Measurements from ENCODE around the gene GRIN2C. TPM values are rescaled to one million over a fixed set of nuclear protein-coding genes. Genes with fewer than 3 reads are reported as not detected.

Gene GRIN2C
- total and polyA plus RNA-seq, 2 donors (not counting 3 experiments of a cell fraction or from before 2014, with no cell fraction given): 0.04 to 0.60 TPM

GRCh38 chr17:74904687-74905409 is 45.2 kb upstream of the GRIN2C start:
- DNase-seq (ENCODE audit: low read depth, low spot score) (no peak), FAIRE-seq (no peak)
- Histone ChIP-seq H3K4me2 (ENCODE audit: insufficient read depth, low read length) (no peak overlapping the region), H3K9me1 (replicated peaks; ENCODE audit: control insufficient read depth, extremely low read depth, insufficient read depth, low read length) (no peaks in the 10 kb centered on the region), H4K20me1 (replicated peaks; ENCODE audit: control insufficient read depth, extremely low read depth, insufficient read depth, low read length) (no peaks in the 10 kb centered on the region), H3K9ac (replicated peaks; ENCODE audit: extremely low read depth, insufficient read depth, low read length) (no peak overlapping the region), H2AFZ (ENCODE audit: low read depth, low read length) (no peak overlapping the region), H3K27ac (ENCODE audit: insufficient read depth, low read depth, low read length) (no peak overlapping the region), H3K9me3 (replicated peaks; ENCODE audit: control insufficient read depth, insufficient read depth, low read length) (no peaks in the 10 kb centered on the region), H3K79me2 (ENCODE audit: control insufficient read depth, insufficient read depth, low read length) (no peaks in the 10 kb centered on the region), H3K36me3 (ENCODE audit: control insufficient read depth in 2 of 2, extremely low read depth in 1 of 2, insufficient read depth in 2 of 2, low read length in 2 of 2) (no peaks in the 10 kb centered on the region), H3K4me3 (replicated peaks in 1 of 3; ENCODE audit: insufficient read depth in 1 of 3, low read depth in 1 of 3, low read length in 3 of 3) (no peak overlapping the region), H3K27me3 (ENCODE audit: control insufficient read depth in 2 of 2, insufficient read depth in 2 of 2, low read length in 2 of 2) (peaks cover 2 to 3% of the 10 kb centered on the region in 2 experiments), H3K4me1 (ENCODE audit: control insufficient read depth, extremely low read depth, insufficient read depth, low read length) (no peaks in the 10 kb centered on the region)
- TF ChIP-seq MAX (IDR thresholded peaks at IDR 0.05; ENCODE audit: insufficient read depth, insufficient read length) (no peak), GATA2 (IDR thresholded peaks at IDR 0.05; ENCODE audit: insufficient read depth, insufficient read length, low read depth, low read length) (no peak), CTCF (IDR thresholded peaks at IDR 0.05; ENCODE audit: extremely low read depth in 1 of 2, insufficient read depth in 1 of 2, low read depth in 1 of 2, low read length in 2 of 2) (no peak), POLR2A (IDR thresholded peaks at IDR 0.05; ENCODE audit: low read depth, low read length) (no peak), POLR2AphosphoS5 (IDR thresholded peaks at IDR 0.05; ENCODE audit: insufficient read depth, low read depth, low read length) (no peak), FOS (IDR thresholded peaks at IDR 0.05; ENCODE audit: borderline replicate concordance, insufficient read depth, low read length) (no peak), EZH2 (IDR thresholded peaks at IDR 0.05; ENCODE audit: borderline replicate concordance, low read depth, low read length, severe bottlenecking) (no peak)
- ChIA-PET POLR2A (no interaction called here), CTCF (interaction anchor here (1.2 kb wide), 1 partner anchor 57 kb away, joined by 3 read pairs; no protein-coding TSS in a partner anchor)
- no TSS peak for BruUV-seq (replicated peaks)
- dilution Hi-C loops (cut with MboI; ENCODE audit: extremely low pct_ligation_motif_present, low sequenced_read_pairs): no loop called here
- intact Hi-C loops (cut with micrococcal nuclease): no loop called here
